HG03432 (cell line): ENCODE results near the gene ARMC2.
A peak's percentile ranks its signal among the peaks of the same experiment; 100 is the strongest.
"Not testable (repeated sequence)": the region's sequence is repeated elsewhere in the genome, so short reads cannot be mapped to it uniquely, and the experiment has no call there.

ENCODE experiments used
- ATAC-seq: cut with Tn5 transposase; IDR thresholded peaks from one replicate; pipeline ENCODE4 v1.9.1; 2021; ENCODE audit warnings: mild to moderate bottlenecking, moderate library complexity; ENCODE audit not compliant: unreplicated experiment

The ARMC2 gene

DNA sequence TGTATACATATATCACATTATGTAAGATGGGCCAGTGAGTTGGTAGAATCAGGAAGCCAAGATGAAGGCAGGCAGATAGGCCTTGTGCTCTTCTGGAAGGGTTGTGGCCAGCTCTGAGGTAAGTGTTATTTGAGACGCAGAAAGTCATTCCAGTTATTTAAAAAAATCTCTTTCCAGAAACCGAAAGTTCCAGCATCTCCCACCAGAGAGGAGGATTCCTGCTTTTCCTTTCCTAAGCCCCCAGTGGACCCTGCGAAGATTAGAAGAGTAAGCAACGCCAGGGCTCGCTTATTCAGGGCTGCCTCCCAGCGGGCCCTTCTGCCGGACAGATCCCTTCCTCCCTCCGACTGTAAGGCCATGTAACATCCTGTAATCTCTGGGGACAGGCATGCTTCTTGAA, 20.4 kb downstream of the ARMC2 start:
- no peak for ATAC-seq

DNA sequence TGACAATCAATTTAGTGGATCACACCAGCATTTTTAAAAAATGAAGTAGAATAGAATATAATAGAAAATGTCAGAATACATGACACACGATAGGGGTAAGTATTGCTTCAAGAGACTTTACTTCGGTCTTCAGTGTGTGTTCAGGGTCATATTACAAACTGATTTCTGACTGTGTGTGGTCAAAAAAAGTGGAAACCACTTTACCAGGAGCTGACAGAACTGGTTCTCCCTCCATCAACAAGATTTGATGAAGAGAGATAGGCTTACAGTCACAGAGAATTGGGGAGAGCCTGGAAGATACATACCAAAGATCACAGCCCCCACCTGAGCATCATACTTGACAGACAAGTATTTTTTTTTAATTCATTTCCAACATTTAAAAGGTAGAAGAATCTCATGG, 21.7 kb downstream of the ARMC2 start:
- ATAC-seq = no peak

DNA sequence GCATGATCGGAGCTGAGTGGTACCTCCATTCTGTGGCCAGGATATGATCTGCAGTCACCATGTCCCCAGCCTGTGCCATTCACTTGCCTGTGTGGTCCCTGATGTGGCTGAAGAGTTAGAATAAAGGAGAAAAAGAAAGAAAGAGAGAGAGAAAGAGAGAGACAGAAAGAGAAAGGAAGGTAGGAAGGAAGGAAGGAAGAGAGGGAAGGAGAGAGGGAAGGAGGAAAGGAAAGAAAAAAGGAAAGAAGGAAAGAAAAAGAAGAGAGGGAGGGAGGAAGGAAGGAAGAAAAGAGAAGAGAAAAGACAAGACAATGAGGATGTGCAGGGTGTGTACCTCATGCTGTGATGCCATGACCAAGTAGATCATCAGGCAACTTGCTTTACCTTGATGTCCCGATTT, 22.1 kb downstream of the ARMC2 start:
- no peak for ATAC-seq

DNA sequence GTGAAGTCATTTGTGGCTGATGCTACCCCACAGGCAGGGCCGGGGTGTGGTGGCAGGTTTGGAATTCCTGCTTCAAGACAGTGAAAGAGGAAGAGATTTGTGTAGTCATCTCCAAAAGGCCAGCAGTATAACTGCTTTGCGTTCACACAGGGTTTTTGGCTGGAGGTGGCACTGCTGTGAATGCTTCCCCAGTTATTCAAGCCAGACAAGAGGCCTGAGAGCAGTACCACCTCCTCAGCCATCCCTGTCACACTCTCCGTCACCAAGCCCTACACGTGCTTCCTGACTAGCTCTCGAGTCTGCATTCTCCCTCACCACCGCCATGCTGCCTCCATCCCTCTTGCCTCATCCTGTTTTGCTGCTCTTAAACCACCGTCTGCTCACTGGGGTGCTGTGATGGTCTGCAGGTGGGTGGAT, 23.9 kb downstream of the ARMC2 start:
- no peak for ATAC-seq

DNA sequence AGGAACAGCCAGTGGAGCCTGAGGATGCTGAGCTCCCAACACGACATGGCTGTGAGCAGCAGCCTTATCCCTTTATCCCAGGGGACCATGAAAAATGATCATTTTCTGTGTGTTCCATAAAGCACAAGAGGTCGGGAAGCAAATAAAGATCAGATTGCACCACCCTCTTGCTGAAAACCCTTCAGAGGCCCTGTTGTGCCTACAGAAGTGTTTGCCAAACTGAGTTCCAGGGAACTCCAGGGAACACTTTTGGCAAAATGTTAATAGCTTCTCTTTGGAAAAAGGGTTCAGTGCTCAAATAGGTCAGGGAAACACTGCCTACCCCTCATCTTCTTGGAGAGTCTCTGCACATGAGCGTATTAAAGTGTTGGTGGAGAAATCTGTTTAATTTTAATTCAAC, 24.4 kb downstream of the ARMC2 start:
- no peak for ATAC-seq

DNA sequence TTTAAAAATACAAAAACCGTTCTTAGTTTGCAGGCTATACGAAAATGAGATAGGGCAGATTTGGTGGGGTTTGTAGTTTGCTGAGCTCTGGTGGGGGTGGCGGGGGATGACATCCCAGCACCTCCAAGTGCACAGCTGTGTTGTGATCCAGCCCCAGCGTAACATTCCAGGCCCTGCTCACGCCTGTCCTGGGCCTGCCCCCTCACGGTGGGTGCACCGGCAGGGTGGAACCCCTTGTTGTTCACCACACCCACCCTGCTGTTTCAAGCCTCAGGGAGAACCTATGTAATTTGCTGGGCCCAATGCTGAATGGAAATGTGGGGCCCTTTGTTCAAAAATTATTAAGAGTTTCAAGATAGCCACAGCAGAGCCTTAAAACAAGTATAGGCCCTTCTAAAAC, 25.0 kb downstream of the ARMC2 start:
- ATAC-seq = no peak

DNA sequence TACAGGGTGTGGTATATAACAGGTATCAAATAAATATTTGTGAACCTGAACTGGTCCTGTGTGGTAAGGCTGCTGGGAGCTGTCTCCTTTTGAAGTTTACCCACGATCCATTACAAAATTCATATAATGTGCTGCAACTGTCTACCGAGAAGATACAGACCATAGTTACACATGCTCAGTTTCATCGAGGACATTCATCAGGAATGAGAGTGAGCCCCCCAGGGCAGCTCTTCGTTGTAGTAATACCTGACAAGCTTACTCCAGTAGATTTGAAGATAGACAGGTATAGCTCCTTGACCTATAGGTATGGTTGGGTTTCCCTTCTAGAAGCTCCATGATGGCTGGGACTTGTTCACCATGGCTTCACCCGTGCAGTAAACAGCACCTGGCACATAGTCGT, 25.7 kb downstream of the ARMC2 start:
- no peak for ATAC-seq

DNA sequence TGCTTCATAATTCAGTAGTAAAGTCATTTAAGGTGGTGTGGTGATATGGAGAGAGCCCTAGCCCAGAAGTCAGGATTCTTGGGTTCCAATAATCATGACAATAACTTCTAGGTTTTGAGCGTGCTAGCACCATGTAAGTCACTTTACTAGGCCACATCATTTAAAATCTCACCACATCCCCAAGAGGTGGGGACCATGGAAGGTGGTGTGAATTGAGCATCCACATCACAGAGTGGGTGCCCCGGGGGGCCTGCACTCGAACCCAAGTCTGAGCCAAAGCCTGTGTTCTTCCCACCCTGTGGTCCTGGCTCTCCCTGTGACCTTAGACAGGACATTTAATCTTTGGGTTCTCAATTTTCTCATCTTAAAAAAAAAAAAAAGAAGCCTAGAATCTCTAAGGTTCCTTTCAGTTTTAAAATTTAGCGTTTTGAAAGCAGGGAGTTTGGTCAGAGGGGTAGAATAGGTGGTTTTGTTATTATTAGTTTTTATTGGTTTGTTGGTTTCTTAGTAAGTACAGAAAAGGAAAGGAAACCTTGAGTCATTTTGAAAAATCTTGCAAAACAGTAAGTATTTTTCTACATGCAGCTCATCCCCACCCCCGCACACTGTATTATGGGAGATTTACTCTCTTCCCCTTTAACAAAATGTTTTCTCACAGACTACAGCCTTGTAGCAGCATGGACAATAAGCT, 26.4 kb downstream of the ARMC2 start:
- peak; percentile 91 for ATAC-seq

DNA sequence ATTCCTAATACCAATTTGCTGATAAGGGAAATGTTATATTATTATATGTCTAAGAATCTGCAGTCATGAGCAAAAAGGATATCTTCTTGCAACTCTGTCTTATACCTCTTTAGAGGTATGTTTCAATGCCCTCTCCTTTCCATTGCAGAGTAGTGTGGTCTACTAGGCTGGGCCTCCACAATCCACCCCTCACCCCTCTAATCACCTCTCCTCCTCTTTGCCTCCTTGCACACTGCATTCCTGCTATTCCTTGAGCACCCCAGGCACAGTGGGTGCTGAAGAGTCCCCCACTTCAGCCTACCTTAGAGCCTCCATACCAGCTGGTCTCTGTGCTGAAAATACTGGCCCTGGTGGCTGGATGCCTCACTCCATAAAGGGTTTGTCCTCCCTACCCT, 26.9 kb downstream of the ARMC2 start:
- peak; percentile 34 for ATAC-seq

DNA sequence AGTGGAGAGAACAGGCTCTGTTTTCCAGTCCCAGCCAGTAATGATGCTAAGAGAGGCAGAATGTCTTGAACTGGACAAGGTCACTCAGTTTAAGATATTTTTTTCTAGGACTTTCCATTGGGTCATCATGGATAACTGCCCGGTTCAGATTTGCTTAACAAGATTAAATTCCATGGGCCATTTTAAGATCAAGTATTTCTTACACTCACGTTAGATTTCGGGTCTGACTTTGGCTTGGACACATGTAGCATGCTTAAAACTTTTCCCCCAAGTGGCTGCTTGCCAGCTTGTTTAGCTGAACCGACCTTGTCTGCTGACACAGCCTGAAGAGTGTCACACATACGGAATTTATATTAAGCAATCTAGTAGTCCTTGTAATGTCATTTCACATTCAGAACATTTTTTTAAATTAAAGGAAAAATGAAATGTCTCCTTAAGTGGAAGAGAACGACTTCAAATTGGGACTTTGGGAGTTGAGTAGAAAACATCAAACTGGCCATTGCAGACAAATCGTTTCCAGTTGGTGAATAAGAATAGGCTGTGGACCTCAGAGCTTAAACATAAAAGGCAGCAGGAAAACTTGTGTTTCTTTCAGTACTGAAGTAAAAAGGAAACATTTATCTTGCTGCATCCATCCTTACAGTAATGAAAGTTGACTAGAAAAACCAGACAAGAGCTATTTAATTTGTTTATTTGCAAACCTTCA, 29.0 kb downstream of the ARMC2 start:
- no peak for ATAC-seq

DNA sequence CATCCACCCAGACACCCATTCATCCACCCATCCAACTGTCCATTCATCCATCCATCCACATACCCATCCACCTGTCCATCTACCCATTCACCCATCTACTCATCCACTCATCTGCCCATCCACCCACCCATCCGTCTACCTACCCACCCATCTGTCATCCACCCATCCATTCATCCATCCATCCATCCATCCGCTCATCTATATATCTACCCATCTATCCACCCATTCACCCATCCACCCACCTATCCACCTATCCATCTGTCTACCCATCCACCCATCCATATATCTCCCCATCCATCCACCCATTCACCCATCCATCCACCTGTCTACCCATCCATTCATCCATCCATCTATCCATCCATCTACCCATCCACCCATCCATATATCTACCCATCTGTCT, 30.7 kb downstream of the ARMC2 start:
- ATAC-seq = no peak

DNA sequence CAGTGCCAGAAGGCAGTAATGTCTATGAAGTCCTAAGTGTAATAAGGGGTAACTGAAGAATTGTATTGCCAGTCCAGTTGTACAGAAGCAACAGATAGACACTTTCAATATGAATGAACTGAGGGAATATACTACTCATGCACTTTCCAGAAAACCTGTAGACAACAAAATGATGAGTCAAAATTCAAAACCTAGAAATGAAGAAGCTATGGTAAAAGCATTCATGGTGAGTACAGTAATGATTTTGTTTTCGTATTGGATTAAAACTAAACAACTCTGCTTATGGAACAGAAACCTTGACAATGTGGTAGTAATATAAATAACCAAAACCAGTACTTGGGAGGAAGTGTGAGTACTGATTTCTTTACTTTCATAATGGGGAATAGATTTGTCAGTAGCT, 35.0 kb downstream of the ARMC2 start:
- ATAC-seq = peak; percentile 89

DNA sequence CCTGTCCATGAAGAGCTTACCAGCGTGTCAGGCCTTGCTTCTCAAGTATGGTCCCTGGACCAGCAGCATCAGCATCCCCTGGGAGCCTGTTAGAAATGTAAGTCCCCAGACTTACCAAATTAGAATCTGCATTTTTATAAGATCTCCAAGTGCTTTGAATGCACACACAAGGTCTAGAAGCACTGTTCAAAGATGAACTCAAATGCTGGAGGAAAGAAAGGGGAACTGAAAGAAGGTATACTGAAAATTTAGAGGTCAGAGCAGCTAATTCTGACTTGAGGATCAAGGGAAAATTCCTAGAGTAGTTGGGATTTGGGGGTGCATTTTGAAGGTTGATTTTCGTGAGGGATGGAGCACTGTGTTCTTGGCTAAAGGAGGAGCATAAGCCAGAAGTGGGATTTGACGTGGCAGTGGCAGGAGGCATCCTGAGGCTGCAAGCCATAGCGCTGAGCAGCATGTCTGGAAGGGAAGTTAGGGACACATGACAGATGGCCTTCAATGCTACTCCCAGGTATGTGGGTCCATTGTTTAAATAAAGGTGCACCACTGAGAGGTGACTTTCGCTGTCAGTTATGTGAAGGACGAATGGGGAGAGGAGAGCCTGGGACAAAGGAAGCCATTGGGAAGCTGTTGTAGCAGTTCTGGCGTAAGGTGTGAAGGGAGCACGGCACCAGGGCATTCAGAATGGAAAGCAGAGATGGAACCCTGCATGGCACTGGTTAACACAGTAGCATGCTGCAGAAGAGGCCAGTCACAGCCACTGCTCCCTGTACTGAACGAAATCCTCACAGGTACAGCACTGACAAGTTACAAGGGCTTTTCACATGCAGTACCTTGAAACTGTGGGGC, 36.2 kb downstream of the ARMC2 start:
- no peak for ATAC-seq

DNA sequence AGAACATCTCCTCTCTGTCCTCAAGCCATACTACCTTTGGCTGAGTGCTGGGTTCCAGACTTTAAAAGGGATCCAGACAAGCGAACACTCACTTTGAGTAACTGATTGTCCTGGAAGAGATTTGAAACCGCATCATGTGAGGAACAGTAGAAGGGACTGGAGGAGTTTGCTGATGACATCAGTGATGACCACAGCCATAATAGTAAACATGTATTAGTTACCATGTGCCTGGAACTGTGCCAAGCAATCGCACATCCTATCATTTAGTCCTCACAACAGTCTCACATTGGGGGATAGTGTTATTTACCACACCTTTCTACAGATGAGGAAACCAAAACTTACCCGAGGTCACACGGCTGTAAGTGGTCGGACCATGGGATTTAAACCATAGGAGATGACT, 39.8 kb downstream of the ARMC2 start:
- no peak for ATAC-seq

DNA sequence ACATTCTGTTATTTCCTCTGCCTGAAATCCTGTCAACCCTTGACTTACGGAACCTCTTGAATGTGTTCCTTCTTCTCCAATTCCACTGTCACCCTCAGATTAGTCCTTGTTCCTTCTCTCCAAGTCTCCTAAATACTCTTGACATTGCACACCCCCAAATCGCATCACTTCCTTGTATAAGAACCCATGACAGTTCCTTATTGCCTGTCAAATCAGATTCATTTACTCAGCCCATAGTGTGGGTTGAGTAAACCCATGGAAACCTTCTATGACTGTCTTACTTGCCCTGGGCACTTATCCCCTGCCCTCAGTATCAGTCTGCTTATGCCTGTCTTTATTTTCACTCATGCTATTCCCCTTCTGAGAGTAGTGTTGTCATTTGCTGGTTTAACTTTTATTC, 40.5 kb downstream of the ARMC2 start:
- no peak for ATAC-seq

DNA sequence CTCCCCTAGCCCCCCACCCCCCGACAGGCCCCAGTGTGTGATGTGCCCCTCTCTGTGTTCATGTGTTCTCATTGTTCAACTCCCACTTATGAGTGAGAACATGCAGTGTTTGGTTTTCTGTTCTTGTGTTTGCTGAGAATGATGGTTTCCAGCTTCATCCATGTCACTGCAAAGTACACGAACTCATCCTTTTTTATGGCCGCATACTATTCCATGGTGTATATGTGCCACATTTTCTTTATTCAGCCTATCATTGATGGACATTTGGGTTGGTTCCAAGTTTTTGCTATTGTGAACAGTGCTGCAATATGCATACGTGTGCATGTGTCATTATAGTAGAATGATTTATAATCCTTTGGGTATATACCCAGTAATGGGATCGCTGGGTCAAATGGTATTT, 42.7 kb downstream of the ARMC2 start:
- ATAC-seq = not testable (repeated sequence)

DNA sequence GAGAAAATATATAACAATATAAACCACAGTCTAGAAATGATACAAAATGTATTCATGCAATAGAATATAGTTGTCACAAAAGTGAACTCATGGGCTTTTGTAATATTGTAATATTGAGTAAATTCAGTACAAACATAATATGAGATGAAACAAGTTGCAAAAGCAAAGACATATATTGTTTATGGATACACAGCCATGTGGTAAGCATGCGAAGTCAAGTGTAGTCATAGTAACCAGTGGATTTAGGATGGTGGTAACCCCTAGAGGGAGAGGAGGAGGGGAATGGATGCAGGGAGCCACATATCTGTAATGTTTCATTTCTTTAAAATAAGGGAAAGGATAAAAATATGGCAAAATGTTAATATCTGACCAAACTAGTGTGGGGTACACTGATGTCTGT, 47.3 kb downstream of the ARMC2 start:
- no peak for ATAC-seq

DNA sequence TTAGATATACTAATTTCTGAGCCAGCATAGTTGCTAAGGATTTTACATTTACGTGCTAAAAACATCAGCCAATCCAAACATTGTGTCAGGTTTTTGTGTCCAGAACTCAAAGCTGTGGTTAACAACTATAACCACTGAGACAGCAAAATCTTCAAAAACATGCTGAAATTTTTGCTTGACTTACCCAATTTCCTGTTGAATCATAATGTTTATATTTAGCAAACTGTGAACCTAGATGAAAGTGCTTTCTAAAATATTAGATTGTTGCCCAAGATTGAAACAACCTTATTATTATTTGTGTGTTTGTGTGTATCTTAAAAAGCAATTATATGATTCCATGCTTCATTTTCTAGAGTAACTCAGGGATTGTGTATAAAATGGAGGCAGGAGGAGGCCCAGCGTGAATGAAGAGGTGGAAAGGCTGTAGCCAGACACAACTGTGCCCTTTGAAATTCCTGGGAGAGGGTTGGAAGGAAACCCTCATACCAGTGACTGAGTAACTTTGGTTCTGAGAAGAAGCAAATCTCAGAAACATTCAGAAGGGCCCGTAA, 48.0 kb downstream of the ARMC2 start:
- peak; percentile 61 for ATAC-seq

DNA sequence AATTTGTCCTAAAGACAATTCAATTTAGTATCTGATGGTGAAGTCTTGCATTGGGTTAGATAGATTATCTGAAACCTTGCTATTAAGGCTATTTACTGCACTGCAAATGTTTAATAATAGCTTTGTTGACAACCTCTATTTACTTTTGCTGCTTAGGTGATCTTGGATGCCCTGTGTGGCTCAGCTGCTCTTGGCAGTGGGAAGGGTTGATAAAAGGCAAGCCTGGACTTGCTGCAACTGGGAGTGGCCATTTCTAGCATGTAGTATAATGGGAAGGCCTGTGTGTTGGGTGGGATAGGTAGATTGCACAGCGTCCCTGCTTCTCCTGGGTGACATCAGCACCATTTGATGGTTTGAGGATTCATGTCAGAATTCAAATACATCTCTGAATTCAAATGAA, 49.1 kb downstream of the ARMC2 start:
- no peak for ATAC-seq

DNA sequence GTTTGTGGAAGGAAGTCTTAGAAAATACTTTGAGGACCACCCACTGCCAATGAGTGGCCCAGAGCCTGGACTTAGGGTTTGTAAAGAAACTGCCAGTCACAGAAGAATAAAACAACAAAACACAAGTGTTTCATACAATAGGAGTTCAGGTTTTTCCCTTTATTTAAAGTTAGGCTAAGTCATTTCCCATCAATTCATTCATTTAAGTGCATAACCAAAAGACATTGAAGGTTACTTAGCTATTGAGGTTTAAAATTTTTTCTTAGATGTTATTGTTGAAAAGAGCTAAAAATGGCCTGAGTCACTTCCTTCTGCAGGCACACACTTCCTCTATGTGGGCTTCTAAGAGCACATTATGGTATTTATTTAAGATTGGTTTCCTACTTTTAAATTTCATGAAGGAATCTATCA, 54.2 kb downstream of the ARMC2 start:
- no peak for ATAC-seq

DNA sequence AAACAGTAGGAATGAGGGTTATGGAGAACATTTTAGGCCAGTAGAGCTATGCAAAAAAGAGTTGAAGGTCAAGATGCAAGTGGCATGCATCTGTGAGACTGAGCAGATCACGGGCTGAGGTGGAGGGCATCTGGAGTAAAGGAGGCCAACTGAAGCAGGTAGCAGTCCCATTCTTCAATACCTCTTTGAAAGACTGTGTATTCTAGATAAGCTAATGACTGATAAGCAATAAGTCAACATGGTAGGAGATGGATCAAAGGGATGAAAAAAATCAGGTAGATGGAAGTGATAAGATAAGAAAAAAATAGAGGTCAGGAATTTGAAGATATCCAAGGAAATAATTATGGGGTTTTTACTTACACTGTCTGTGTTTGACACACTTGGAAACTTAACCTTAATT, 55.6 kb downstream of the ARMC2 start:
- no peak for ATAC-seq

DNA sequence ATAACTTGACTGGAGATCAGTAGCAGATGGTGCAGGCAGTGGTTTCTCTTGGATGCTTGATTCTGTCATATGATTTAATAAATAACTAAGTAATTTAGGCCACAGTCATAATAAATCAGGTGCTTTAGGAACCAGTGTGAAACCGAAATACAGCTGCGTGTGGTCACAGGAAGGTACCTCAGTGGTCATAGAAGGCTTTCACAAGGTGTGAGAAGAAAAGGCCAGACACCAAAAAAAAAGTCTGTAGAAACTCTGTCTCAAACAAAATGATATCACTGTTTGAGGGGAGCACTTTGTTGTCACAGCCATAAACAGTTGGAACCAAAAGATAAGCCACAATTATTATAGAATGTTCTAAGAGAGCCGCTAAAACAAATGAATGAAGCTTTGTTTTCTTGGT, 56.5 kb downstream of the ARMC2 start:
- peak; percentile 98 for ATAC-seq
